Naive B cell (primary cell): Measurements from ENCODE around the gene LSAMP. TPM values are rescaled to one million over a fixed set of nuclear protein-coding genes. Genes with fewer than 3 reads are reported as not detected.
"Not testable (repeated sequence)": the region's sequence is repeated elsewhere in the genome, so short reads cannot be mapped to it uniquely, and the experiment has no call there.

Experiments used
- ATAC-seq, 2 donors: fragments of 150-1000 bp; cut with Tn5 transposase; 2 replicates each; pipeline ENCODE4 v1.10.0; 2021; ENCODE audit warnings: low read depth in 2 of 2, mild to moderate bottlenecking in 2 of 2, moderate library complexity in 2 of 2
- DNase-seq: peaks from one replicate; pipeline ENCODE4 v3.0.0; 2022
- H3K27ac Mint-ChIP-seq, 6 donors: one replicate each; pipeline ENCODE4 v1.8.0; 2020 to 2022; ENCODE audit warnings: mild to moderate bottlenecking in 6 of 6, mixed read lengths in 6 of 6, moderate library complexity in 5 of 6, inconsistent platforms in 2 of 6
- H3K27me3 Mint-ChIP-seq, 3 donors: one replicate each; pipeline ENCODE4 v1.8.0; 2021 to 2022; ENCODE audit warnings: mixed read lengths in 3 of 3, mild to moderate bottlenecking in 1 of 3
- H3K36me3 Mint-ChIP-seq, 2 donors: one replicate each; pipeline ENCODE4 v1.8.0; 2020 to 2022; ENCODE audit warnings: mixed read lengths in 2 of 2, inconsistent platforms in 1 of 2, mild to moderate bottlenecking in 1 of 2
- H3K4me1 Mint-ChIP-seq, 3 donors: one replicate each; pipeline ENCODE4 v1.8.0; 2020 to 2022; ENCODE audit warnings: mixed read lengths in 3 of 3, inconsistent platforms in 1 of 3, mild to moderate bottlenecking in 1 of 3, moderate library complexity in 1 of 3
- H3K4me3 Mint-ChIP-seq, 8 donors: one replicate each; pipeline ENCODE4 v1.8.0; 2020 to 2022; ENCODE audit warnings: mild to moderate bottlenecking in 8 of 8, mixed read lengths in 8 of 8, moderate library complexity in 8 of 8, inconsistent platforms in 2 of 8
- H3K9me3 Mint-ChIP-seq, 7 donors: one replicate each; pipeline ENCODE4 v1.8.0; 2020 to 2022; ENCODE audit warnings: mixed read lengths in 7 of 7, mild to moderate bottlenecking in 5 of 7, inconsistent platforms in 2 of 7, moderate library complexity in 1 of 7
- polyA plus RNA-seq, 6 donors: library from polyadenylated mRNA; unstranded; fragments of 300-500 nt; fragmentation: Illumina TruSeq; gene quantifications; one replicate each; pipeline ENCODE4 v1.2.3, GENCODE V29; 2021; ENCODE audit warnings: low read depth in 6 of 6

Gene LSAMP
- polyA plus RNA-seq, 6 donors from 2014 or later, result not detected

DNA sequence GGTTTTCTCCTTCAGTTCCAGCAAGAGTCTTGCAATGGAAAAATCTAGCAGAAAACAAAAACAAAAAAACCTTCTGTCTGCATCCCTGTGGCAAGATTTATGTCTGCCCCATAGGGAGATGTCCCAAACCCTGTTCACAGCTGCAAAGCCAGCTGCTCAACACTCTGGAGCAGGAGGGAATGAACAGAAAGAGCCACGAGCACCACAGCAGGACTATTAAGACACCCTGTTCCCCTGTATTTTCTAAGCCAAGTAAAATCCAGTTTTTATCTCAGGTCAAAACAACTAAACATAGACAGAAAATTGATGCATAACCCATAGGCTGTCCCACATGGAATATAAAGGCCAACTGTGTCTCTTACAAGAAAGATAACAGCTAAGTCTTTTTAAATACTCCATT lies 357.9 kb downstream of the LSAMP start:
- no peak overlapping the region for H3K4me3 Mint-ChIP-seq
- no peaks in the 10 kb centered on the region for H3K36me3 Mint-ChIP-seq
- ATAC-seq, result no peak
- no peaks in the 10 kb centered on the region for H3K4me1 Mint-ChIP-seq
- H3K27ac Mint-ChIP-seq, result no peak overlapping the region
- no peaks in the 10 kb centered on the region for H3K27me3 Mint-ChIP-seq
- H3K9me3 Mint-ChIP-seq, result peaks cover 0 to 22% (median 5%) of the 10 kb centered on the region in 7 donors
- no peak for DNase-seq

DNA sequence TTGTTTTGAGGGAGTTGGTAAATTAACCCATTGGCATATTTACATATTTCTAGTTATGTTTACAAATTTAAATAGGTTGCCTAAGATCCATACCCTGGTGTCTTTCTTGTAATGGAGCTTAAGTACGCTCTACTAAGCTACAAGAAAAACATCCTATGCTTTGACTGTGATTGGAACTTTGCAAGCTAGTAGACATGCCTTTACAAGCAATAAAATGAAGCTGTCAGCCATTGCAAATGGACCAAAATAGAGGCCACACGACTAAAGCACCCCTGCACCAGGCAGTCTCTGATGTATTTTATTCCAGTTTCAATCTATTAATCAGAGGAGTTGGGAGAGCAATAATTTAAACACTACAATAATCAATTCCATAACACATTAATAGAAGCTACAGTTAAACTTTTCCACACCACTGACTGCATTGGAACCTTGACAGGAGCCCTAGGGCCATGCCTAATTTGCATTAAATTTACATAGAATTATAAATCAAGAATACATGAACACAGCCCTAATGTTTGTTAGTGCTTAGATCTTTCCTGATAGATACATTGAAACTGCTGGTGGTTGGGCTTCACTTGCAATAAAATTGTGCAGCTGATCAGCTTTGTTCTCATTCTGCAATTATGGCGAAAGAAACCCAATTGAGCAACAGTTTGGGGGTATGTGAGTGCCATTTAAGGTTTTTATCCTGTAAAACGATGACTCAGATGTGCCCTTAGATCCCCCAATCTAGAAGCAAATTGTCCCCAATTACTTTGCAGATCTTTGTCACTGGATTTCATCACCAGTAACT lies 360.1 kb downstream of the LSAMP start:
- ATAC-seq (no peak), DNase-seq (no peak)
- no peak overlapping the region for H3K4me3 Mint-ChIP-seq
- no peak overlapping the region for H3K27ac Mint-ChIP-seq
- H3K9me3 Mint-ChIP-seq, result peaks cover 0 to 5% (median 4%) of the 10 kb centered on the region in 7 donors
- no peaks in the 10 kb centered on the region for H3K27me3 Mint-ChIP-seq
- no peaks in the 10 kb centered on the region for H3K4me1 Mint-ChIP-seq
- no peaks in the 10 kb centered on the region for H3K36me3 Mint-ChIP-seq

DNA sequence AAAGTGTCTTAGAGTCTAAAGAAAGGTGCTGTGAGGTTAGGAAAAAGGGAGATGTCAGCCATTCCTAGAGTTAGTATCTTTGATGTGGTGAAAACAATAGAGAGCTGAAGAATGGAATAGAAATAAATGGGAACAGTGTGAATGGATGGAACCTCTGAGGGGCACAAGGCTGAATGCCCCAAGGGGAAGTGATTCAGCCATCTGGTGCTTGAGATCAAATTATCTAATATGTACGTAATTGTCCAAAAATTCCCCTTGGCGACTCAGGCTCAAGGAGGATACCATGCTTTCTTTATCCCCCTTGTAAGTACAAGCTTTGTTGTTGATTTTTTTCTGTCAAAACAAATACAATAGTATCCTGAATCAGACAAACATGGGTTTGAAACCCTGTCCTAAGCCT lies 361.6 kb downstream of the LSAMP start:
- Mint-ChIP-seq H3K4me3 (no peak overlapping the region), H3K36me3 (no peaks in the 10 kb centered on the region), H3K27me3 (no peaks in the 10 kb centered on the region), H3K27ac (no peak overlapping the region), H3K9me3 (peaks cover 0 to 5% (median 4%) of the 10 kb centered on the region in 7 donors), H3K4me1 (no peaks in the 10 kb centered on the region)
- no peak for ATAC-seq
- DNase-seq, result no peak

DNA sequence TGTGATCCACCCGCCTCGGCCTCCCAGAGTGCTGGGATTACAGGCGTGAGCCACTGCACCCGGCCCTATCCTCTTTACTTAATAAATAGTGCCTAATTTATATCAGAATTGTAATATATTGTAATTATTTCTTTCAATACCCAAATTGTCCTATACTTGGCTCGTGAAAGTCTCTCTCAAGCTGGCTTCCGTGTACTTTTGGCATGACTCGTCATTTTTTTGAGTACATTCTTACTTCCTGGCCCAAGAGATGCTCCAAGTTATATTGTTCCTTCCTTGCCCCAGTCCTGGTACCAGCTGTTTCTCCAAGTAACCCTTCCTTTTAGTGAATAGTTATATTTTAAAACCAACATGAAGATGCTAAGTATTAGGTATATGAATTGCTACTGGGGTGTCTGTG lies 366.7 kb downstream of the LSAMP start:
- H3K9me3 Mint-ChIP-seq, result peaks cover 0 to 5% (median 4%) of the 10 kb centered on the region in 7 donors
- H3K4me3 Mint-ChIP-seq, result peak overlapping the region in 1 of 8 donors; percentile 59
- H3K36me3 Mint-ChIP-seq, result no peaks in the 10 kb centered on the region
- no peak overlapping the region for H3K27ac Mint-ChIP-seq
- no peaks in the 10 kb centered on the region for H3K4me1 Mint-ChIP-seq
- ATAC-seq (no peak), DNase-seq (no peak)
- H3K27me3 Mint-ChIP-seq, result no peaks in the 10 kb centered on the region

DNA sequence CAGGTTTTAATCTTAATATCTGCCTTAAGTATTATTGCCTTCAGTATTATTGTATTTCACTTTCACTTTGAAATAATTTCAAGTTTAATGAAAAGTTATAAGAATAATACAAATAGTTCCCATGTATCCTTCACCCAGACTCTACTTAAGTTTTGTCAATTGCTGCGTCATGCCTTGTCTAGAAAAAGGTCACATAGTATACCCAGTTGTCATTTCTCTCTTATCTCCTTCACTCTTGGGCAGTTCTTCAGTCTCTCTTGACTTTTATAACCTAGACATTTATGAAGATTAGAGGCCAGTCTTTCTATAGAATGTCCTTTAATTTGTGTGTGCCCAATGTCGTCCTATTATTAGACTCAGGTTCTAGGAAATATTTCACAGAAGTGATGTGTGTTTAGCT lies 367.7 kb downstream of the LSAMP start:
- Mint-ChIP-seq H3K4me3 (no peak overlapping the region), H3K27ac (no peak overlapping the region), H3K27me3 (no peaks in the 10 kb centered on the region), H3K36me3 (no peaks in the 10 kb centered on the region), H3K4me1 (no peaks in the 10 kb centered on the region), H3K9me3 (peaks cover 0 to 4% (median 3%) of the 10 kb centered on the region in 7 donors)
- DNase-seq (no peak), ATAC-seq (no peak)

DNA sequence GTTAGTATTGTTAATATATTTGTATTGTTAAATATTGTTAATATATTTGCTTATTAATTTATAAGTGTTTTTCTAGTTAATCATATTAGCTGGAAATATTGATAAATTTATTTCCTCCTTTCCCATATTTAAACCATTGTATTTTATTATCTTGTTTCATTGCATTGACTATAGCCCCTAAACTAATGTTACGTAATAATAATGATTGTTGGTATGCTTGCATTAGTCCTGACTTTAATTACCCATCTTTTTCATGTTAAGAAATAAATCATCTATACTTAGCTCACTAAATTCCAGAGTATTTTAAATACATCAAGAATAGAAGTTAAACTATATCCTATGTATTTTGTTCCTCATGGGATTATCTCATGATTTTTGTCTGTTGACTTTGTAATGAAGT lies 368.2 kb downstream of the LSAMP start:
- DNase-seq (no peak), ATAC-seq (no peak)
- H3K27ac Mint-ChIP-seq, result no peak overlapping the region
- no peaks in the 10 kb centered on the region for H3K36me3 Mint-ChIP-seq
- H3K4me3 Mint-ChIP-seq, result no peak overlapping the region
- H3K27me3 Mint-ChIP-seq, result no peaks in the 10 kb centered on the region
- no peaks in the 10 kb centered on the region for H3K4me1 Mint-ChIP-seq
- H3K9me3 Mint-ChIP-seq, result peaks cover 0 to 4% (median 0%) of the 10 kb centered on the region in 7 donors

DNA sequence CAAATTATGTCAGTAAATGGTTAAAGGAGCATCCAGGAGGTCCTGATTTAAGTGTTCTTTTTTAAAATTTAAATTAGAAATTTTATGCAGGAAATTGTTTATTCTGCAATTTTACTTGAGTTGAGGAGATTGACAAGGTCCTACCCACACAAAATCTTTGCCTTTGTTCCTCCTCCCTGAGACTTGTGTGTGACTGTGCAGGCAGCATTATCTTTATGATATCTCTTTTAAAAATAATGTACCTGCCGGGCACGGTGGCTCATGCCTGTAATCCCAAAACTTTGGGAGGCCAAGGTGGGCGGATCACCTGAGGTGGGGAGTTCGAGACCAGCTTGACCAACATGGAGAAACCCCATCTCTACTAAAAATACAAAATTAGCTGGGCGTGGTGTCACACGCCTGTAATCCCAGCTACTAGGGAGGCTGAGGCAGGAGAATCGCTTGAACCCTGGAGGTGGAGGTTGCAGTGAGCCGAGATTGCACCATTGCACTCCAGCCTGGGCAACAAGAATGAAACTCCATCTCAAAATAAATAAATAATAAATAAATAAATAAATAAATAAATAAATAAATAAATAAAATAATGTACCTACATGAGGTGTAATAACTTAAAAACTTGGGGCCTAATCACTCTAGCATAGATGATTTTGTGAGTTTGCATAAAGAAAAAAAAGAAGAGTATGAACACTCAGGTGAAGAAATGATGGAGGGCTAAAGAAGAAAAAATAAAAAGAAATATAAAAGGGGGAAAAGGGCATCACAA lies 374.6 kb downstream of the LSAMP start:
- H3K27ac Mint-ChIP-seq, H3K9me3 Mint-ChIP-seq, H3K27me3 Mint-ChIP-seq, H3K4me3 Mint-ChIP-seq, DNase-seq, H3K4me1 Mint-ChIP-seq, H3K36me3 Mint-ChIP-seq, ATAC-seq: not testable (repeated sequence)

DNA sequence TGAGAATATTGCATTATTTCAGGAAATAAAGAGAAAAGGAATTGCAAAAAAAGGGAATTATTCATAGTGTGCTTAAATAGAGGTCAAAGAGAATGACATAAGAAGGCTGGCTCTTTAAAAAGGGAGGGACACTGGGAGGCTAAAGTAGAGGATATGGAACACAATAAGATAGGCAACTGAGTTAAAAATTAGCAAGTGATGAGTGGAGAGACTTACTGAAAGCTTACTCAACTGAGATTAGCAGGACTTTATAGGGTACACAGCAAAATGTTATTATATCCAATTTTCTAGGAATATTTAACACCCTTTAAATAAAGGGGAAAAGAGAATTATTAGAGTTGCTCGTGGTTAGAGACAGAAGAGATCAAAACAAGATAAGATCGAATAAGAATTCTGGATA lies 375.2 kb downstream of the LSAMP start:
- no peaks in the 10 kb centered on the region for H3K27me3 Mint-ChIP-seq
- DNase-seq, result no peak
- H3K9me3 Mint-ChIP-seq, result peaks cover 0 to 3% (median 0%) of the 10 kb centered on the region in 7 donors
- no peaks in the 10 kb centered on the region for H3K4me1 Mint-ChIP-seq
- H3K27ac Mint-ChIP-seq, result no peak overlapping the region
- no peak for ATAC-seq
- H3K36me3 Mint-ChIP-seq, result no peaks in the 10 kb centered on the region
- no peak overlapping the region for H3K4me3 Mint-ChIP-seq

DNA sequence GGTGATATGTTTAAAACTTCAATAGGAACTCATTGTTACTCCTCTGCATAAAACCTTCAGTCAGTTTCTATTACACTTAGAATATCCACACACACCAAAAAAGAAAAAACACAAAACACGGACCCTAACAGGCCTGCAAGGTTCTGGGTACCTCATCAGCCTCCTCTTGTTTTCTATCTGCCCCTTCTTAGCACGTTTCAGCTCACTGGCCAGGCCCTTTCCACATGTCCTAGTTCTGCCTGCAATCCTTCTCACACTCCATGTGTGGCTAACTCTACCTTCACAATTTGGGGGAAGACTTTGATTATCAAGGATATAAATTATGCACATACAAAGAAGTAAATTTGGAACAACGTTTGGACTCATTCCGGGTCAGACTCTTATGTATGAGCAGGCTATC lies 376.3 kb downstream of the LSAMP start:
- H3K4me3 Mint-ChIP-seq, result no peak overlapping the region
- no peaks in the 10 kb centered on the region for H3K36me3 Mint-ChIP-seq
- no peak overlapping the region for H3K27ac Mint-ChIP-seq
- peaks cover 0 to 3% (median 0%) of the 10 kb centered on the region in 7 donors for H3K9me3 Mint-ChIP-seq
- ATAC-seq, result no peak
- no peak for DNase-seq
- H3K27me3 Mint-ChIP-seq, result no peaks in the 10 kb centered on the region
- no peaks in the 10 kb centered on the region for H3K4me1 Mint-ChIP-seq

DNA sequence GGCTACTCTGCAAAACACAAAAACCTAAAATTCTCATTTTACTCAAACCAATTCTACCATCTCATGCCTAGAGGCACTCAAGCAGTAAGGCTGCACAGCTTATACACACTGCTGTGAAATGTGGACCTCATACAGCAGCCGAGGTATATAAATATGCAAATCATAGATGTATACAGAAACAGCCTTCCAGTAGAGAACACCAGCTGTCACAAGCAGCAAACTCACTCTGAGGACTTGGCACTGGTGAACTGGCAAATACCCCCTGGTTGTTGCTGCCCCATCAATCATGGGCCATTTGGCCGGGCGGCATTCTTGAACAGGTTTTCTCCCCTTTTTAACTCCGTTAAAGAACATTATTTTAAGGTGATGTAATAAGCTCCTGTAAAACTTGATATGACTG lies 378.0 kb downstream of the LSAMP start:
- H3K9me3 Mint-ChIP-seq, result peaks cover 0 to 3% (median 0%) of the 10 kb centered on the region in 7 donors
- DNase-seq (no peak), ATAC-seq (no peak)
- no peak overlapping the region for H3K27ac Mint-ChIP-seq
- H3K27me3 Mint-ChIP-seq, result no peaks in the 10 kb centered on the region
- H3K4me3 Mint-ChIP-seq, result no peak overlapping the region
- H3K36me3 Mint-ChIP-seq, result no peaks in the 10 kb centered on the region
- no peaks in the 10 kb centered on the region for H3K4me1 Mint-ChIP-seq

DNA sequence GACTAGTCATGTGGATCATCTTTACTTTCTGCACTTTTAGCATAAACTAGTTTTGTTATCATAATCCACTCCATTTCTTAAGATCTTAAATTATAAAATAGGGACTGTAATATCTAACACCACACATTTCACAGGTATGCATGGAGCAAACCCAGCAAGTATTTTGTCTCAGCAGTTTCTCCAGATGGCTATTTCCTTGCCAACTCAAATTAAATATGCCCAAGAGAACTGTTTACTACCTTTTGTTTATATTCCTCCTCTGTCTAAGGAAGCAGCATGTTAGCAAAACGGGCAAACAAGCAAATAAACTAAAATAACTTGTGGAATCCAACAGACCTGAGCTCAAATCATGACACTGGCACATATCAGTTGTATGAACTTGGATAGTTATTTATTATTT lies 379.8 kb downstream of the LSAMP start:
- ATAC-seq, result no peak
- H3K27me3 Mint-ChIP-seq, result no peaks in the 10 kb centered on the region
- no peaks in the 10 kb centered on the region for H3K36me3 Mint-ChIP-seq
- no peaks in the 10 kb centered on the region for H3K4me1 Mint-ChIP-seq
- H3K9me3 Mint-ChIP-seq, result peaks cover 0 to 2% (median 0%) of the 10 kb centered on the region in 7 donors
- no peak for DNase-seq
- no peak overlapping the region for H3K27ac Mint-ChIP-seq
- no peak overlapping the region for H3K4me3 Mint-ChIP-seq

DNA sequence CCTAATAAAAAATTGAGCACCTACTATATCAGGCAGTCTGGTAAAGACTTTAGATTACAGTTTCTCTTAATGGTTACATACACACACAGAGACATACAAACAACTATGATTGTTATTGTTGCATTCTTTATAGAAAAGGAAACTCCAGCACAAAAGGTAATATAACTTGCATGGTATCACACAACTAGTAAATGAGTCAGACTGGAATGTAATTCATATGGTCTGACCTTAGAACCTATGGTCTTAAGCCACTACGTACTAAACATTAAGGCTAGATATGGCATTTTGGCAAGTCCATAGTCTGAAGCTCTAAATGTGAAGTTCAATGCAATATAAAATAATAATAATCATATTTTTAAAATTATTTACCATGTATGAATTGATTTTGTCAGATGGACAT lies 380.6 kb downstream of the LSAMP start:
- H3K36me3 Mint-ChIP-seq, result no peaks in the 10 kb centered on the region
- H3K9me3 Mint-ChIP-seq, result peaks cover 0 to 3% (median 0%) of the 10 kb centered on the region in 7 donors
- no peak overlapping the region for H3K4me3 Mint-ChIP-seq
- ATAC-seq, result no peak
- H3K4me1 Mint-ChIP-seq, result no peaks in the 10 kb centered on the region
- no peak for DNase-seq
- H3K27me3 Mint-ChIP-seq, result peaks cover 0 to 5% (median 0%) of the 10 kb centered on the region in 3 donors
- H3K27ac Mint-ChIP-seq, result no peak overlapping the region

DNA sequence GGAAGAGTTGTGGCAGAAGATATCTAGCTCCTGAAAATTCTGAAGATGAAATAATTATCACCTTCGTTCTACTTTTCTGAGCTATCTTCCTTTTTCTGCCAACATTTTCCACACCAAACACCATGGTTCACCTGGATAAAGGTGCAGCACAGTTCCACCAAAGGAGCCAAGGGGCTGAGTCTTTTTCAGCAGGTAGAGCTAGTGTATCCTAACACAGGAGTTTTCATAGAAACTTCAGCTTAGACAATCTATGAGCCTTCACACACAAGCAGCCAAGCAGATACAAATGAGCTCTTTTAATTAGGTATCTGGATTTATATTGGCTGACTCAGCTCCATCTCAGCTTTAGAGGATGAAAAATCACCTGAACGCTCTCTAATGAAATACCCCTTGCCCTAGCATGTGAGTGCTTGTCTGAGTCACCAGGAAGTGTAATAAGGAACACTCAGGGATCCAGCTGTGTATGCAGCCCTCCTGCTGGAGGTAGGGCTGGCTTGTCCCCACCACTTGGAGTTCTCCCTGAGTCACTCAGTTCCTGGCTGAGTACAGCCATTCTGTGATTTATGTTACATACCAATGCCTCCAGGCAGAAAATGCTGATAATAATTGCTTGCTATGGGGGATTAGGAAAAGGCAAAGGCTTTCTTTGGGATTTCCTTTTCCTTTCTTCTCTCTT lies 385.7 kb downstream of the LSAMP start:
- Mint-ChIP-seq H3K36me3 (no peaks in the 10 kb centered on the region), H3K9me3 (peaks cover 0 to 2% (median 0%) of the 10 kb centered on the region in 7 donors), H3K27ac (no peak overlapping the region), H3K4me3 (peak overlapping the region in 1 of 8 donors; percentile 21), H3K4me1 (no peaks in the 10 kb centered on the region), H3K27me3 (peaks cover 0 to 5% (median 0%) of the 10 kb centered on the region in 3 donors)
- ATAC-seq (no peak), DNase-seq (no peak)
